Activated CD8-positive, alpha-beta memory T cell treated with anti-CD3 and anti-CD28 coated beads for 4 hours (primary cell): ENCODE data around the gene PTPN6.
"Not testable (repeated sequence)": the region's sequence is repeated elsewhere in the genome, so short reads cannot be mapped to it uniquely, and the experiment has no call there.

Experiments used
- DNase-seq, 2 donors: peaks; one replicate each; pipeline ENCODE4 v3.0.0-alpha.2; 2020; ENCODE audit warnings: low read depth in 2 of 2

PTPN6 gene

GRCh38 chr12:6950811-6951540, at the start of gene PTPN6:
PTPN6 (plus strand) TSS chr12:6951356; CDS start chr12:6951513, 157 bp downstream.
- peak in 1 of 2 donors; percentile 65 for DNase-seq

- DNase-seq = no peak
Observed at GRCh38 chr12:6902448-6902847, 48.7 kb upstream of the PTPN6 start.

GRCh38 chr12:6903722-6904121, 47.4 kb upstream of the PTPN6 start:
- DNase-seq = no peak

GRCh38 chr12:6904280-6905276, 46.6 kb upstream of the PTPN6 start, which contains the start of gene LRRC23:
LRRC23 (plus strand) TSS chr12:6904822; CDS start chr12:6905634, 812 bp downstream.
- DNase-seq = peak; percentile 94 to 95

GRCh38 chr12:6905414-6906040, 45.6 kb upstream of the PTPN6 start:
- DNase-seq = no peak

- DNase-seq = not testable (repeated sequence)
Observed at GRCh38 chr12:6908141-6908540, 43.0 kb upstream of the PTPN6 start.

- no peak for DNase-seq
Observed at GRCh38 chr12:6909421-6910145, 41.6 kb upstream of the PTPN6 start.

GRCh38 chr12:6912164-6912935, 38.8 kb upstream of the PTPN6 start:
- no peak for DNase-seq

- DNase-seq = peak; percentile 66 to 73
Observed at GRCh38 chr12:6914246-6914946, 36.8 kb upstream of the PTPN6 start, which contains the start of gene ENO2. ENO2 (plus strand) TSS chr12:6914580; CDS start chr12:6915833, 1,253 bp downstream.

GRCh38 chr12:6914947-6915788, 36.0 kb upstream of the PTPN6 start:
- no peak for DNase-seq

GRCh38 chr12:6915789-6916285, 35.3 kb upstream of the PTPN6 start:
- DNase-seq = no peak

- DNase-seq = no peak
Observed at GRCh38 chr12:6916426-6917200, 34.5 kb upstream of the PTPN6 start.

- no peak for DNase-seq
Observed at GRCh38 chr12:6917491-6918231, 33.5 kb upstream of the PTPN6 start.

- DNase-seq = no peak
Observed at GRCh38 chr12:6919588-6919987, 31.6 kb upstream of the PTPN6 start.

GRCh38 chr12:6921539-6921938, 29.6 kb upstream of the PTPN6 start:
- no peak for DNase-seq

GRCh38 chr12:6921996-6922946, 28.9 kb upstream of the PTPN6 start:
- no peak for DNase-seq
